ENCODE results near the gene UQCC2.

Gene UQCC2

DNA sequence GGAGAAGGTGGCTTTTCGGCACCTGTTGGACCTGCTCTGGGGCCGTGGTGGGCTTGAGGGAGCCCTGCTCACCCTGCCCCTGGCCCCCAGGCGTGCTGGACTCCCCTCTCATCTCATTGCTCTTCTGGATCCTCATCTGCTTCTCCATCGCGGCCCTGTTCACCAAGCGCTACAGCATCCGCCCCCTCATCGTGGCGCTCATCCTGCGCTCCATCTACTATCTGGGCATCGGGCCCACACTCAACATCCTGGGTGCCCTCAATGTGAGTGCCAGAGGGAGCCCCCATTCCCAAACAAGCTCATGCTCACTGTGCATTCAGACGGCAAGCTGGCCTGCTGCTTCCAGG, 22.4 kb downstream of the UQCC2 start:
- H3K4me3 ChIP-seq (ENCODE audit: low read length), result no peak overlapping the region
- no peak for TF ChIP-seq ZNF274 (IDR thresholded peaks at IDR 0.05; ENCODE audit: low read depth, low read length)

DNA sequence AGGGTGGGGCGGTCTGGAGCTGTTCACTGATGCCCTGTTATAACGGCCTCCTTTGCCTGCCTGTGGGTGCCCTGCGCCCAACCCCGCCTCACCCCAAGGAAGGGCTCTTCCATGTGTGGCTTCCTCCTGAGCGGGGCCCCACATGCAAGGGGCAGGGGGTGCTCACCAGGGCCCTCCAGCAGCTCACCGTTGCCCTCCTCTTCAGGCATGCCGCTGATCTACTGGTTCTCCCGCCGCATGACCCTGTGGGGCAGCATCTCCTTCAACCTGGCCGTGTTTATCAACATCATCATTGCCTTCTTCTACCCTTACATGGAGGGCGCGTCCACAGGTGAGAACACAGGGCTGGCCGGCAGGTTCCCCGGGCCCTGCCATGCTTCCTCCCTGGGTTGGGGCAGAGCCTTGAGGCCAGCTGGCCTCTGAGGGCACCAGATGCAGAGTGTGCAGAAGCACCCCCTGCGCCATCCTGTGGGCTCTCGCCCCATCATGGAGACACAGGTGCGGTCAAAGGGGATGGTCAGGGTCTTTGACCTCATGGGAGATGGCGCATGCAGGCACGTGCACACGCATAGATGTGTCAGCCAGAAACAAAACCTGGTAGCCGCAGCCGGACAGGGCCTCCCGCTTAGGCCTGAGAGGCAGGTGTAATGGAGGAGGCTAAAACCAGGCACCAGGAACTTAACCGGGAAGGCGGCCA, 22.9 kb downstream of the UQCC2 start:
- no peak for TF ChIP-seq ZNF274 (IDR thresholded peaks at IDR 0.05; ENCODE audit: low read depth, low read length)
- H3K4me3 ChIP-seq (ENCODE audit: low read length), result no peak overlapping the region

DNA sequence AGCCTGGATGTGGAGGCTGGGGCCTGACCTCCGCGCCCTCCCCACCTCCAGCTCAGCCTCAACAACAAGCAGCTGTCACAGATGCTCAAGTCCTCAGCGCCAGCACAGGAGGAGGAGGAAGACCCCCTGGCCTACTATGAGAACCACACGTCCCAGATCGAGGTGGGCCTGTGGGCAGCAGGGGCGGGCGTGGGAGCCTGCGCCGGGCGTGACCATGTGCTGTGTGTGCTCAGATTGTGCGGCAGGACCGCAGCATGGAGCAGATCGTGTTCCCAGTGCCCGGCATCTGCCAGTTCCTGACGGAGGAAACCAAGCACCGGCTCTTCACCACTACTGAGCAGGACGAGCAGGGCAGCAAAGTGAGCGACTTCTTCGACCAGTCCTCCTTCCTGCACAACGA, 23.5 kb downstream of the UQCC2 start:
- no peak overlapping the region for H3K4me3 ChIP-seq (ENCODE audit: low read length)
- TF ChIP-seq ZNF274 (IDR thresholded peaks at IDR 0.05; ENCODE audit: low read depth, low read length), result no peak

DNA sequence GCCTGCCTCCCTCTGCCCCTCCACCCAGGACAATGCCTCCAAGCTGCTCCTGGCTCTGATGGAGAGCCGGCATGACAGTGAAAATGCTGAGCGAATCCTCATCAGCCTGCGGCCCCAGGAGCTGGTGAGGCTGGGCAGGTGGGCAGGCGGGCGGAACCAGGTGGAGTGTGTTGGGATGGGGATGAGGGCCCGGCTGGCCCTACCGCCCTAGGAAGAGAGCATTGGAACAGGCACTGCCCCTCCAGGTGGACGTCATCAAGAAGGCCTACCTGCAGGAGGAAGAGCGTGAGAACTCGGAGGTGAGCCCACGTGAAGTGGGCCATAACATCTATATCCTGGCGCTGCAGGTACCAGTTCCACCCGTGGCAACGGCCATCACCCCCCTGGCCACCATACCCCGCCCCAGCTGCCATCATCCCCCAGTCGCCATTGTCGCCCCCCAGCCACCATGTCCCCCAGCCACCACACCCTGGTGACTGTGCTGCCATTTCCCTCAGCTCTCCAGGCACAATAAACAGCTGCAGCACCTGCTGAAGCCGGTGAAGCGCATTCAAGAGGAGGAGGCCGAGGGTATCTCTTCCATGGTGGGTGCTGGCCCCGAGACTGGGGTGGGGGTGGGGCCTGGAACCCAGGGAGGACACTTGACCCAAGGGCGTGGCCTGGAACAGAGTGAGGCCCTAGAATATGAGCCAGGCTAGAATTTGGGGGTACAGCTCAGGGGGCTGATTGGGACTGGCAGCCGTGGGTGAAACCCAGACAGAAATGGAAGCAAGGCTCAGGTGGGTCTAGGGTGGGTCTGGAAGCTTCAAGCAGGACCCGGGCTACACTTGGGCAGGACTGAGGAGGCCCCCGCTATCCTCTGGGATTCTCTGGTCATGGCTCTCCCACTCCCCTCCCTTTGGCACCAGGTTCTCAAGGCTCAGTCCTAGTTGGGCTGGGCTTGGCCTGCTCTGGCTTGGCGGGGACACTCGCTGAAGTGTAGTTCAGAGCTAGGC, 24.2 kb downstream of the UQCC2 start:
- no peak for TF ChIP-seq ZNF274 (IDR thresholded peaks at IDR 0.05; ENCODE audit: low read depth, low read length)
- H3K4me3 ChIP-seq (ENCODE audit: low read length), result no peak overlapping the region

DNA sequence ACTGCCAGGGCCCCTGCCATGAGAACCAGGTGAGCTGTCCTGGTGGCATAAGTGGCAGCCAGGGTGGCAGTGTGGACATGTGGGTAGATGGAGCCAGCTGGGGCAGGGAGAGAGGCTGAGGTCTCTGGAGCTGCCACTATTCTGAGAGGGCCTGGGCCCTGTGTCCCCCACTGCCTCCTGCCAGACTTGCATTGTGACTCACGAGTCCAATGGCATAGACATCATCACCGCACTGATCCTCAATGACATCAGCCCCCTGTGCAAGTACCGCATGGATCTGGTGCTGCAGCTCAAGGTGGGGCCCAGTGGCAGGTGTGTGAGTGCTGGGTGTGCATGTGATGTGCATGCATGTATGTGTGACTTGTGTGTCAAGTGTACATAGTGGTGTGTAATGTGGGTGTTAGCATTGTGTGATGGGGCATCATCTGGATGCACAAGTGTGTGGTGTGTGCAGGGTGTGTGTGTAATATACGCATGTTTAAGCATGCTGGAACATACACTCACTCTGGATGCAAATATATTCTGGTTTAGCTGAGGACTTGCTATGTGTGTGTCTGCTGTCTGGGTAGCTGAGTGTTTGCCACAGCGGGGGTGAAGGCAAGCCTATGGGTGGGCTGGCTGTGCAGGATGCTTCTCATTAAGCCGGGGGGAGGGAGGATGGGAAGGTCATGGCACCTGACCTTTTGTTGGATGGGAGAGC, 25.1 kb downstream of the UQCC2 start:
- no peak overlapping the region for H3K4me3 ChIP-seq (ENCODE audit: low read length)
- no peak for TF ChIP-seq ZNF274 (IDR thresholded peaks at IDR 0.05; ENCODE audit: low read depth, low read length)

DNA sequence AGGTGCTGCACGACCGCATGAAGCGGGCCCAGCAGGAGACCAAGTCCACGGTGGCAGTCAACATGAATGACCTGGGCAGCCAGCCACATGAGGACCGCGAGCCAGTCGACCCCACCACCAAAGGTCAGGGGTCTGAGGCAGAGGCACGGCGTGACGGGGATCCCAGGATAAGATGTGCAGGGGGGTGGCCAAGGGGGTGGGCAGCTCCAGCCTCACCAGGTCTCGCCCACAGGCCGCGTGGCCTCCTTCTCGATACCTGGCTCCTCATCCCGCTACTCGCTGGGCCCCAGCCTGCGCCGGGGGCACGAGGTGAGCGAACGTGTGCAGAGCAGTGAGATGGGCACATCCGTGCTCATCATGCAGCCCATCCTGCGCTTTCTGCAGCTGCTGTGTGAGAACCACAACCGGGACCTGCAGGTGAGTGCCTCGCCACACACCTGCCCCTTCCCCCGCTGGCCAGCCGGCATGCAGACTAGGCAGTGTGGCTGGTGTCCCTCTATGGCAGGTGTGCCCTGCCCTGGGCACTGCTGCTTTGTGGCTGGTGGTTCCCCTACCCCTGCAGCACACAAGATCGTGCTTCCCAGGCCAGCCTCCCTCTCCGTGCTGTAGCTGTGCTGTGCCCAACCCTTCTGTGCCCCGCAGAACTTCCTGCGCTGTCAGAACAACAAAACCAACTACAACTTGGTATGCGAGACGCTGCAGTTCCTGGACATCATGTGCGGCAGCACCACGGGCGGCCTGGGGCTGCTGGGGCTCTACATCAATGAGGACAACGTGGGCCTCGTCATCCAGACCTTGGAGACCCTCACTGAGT, 25.9 kb downstream of the UQCC2 start:
- no peak for TF ChIP-seq ZNF274 (IDR thresholded peaks at IDR 0.05; ENCODE audit: low read depth, low read length)
- H3K4me3 ChIP-seq (ENCODE audit: low read length), result no peak overlapping the region

DNA sequence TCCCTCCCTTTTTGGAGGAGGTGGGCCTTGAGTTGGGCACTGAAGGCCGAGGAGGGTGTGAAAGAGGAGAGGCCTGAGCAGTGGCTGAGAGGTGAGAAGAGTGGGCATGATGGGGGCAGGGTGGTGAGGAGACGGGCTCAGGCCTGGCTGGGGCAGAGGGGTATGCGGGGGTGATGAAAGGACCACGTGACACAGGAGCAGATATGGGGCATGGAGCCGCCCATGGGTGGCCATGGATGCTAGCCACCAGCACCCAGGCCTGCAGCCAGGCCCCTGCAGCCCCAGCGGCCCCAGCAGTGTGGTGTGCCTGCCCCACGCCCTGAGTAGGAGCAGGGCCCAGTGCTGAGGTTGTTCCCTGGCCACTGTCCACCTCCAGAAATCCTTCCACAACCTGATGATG, 26.5 kb downstream of the UQCC2 start:
- TF ChIP-seq ZNF274 (IDR thresholded peaks at IDR 0.05; ENCODE audit: low read depth, low read length), result no peak
- no peak overlapping the region for H3K4me3 ChIP-seq (ENCODE audit: low read length)

DNA sequence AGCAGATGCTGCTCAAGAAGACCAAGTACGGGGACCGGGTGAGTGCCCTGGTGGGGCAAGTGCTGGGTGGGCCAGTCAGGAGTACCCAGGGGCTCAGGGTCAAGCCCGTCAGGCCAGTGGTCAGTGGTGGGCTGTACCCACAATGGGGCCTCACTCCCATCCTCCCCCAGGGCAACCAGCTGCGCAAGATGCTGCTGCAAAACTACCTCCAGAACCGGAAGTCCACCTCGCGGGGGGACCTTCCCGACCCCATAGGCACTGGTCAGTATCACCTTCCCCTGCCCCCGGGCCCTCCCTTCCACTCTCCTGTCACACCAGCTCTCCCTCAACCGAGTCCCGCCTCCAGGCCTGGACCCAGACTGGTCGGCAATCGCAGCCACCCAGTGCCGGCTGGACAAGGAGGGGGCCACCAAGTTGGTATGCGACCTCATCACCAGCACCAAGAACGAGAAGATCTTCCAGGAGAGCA, 27.0 kb downstream of the UQCC2 start:
- H3K4me3 ChIP-seq (ENCODE audit: low read length), result no peak overlapping the region
- TF ChIP-seq ZNF274 (IDR thresholded peaks at IDR 0.05; ENCODE audit: low read depth, low read length), result no peak

DNA sequence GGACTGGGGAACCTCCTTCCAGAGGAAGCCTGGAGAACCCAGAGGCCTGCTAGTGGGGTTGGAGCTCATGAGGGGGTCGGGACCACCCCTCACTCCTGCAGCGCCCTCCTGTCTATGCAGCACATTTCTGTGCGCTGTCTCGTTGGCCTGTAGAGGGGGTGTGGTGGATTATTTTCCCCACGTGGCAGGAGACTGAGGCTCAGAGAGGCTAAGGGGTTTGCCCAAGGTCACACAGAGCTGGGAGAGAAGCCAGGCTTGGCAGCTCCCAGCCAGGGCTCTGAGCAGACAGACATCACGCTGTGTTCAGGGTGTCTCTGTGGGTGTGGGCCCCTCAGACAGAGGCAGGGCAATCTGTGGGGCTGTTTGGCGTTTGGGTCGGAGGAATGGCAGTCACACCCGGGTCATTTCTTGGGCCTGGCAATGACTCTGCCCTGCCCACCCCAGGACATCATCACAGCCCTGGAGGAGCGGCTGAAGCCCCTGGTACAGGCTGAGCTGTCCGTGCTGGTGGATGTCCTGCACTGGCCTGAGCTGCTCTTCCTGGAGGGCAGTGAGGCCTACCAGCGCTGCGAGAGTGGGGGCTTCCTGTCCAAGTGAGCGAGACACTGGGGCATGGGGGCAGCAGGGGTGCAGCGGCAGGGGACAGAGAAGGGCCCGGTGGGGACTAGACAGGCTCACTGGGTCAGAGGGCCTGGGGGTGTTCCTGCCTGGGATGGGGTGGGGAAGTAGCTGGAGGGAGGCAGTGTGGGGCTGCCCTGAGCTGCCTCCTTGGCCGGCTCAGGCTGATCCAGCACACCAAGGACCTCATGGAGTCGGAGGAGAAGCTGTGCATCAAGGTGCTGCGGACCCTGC, 27.7 kb downstream of the UQCC2 start:
- H3K4me3 ChIP-seq (ENCODE audit: low read length), result no peak overlapping the region
- no peak for TF ChIP-seq ZNF274 (IDR thresholded peaks at IDR 0.05; ENCODE audit: low read depth, low read length)

DNA sequence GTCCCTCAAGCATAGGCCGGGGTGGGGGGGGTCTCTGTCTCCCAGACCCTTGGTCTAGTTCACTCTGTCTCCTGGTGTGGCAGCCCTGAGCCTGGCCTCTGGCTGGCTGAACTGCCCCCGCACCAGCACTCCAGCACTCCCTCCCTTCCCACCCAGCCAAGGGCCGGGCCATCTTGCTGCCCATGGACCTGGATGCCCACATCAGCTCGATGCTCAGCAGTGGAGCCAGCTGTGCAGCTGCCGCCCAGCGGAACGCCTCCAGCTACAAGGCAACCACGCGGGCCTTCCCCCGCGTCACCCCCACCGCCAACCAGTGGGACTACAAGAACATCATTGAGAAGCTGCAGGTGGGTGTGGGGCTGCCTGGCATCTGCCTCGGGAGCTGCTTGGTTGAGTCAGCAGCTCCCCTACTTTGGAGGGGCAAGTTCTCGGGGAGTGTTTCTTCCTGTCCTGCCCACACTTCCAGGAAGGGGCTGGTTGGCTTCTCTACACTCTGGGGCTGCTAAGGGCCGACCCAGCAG, 28.4 kb downstream of the UQCC2 start:
- H3K4me3 ChIP-seq (ENCODE audit: low read length), result no peak overlapping the region
- no peak for TF ChIP-seq ZNF274 (IDR thresholded peaks at IDR 0.05; ENCODE audit: low read depth, low read length)

DNA sequence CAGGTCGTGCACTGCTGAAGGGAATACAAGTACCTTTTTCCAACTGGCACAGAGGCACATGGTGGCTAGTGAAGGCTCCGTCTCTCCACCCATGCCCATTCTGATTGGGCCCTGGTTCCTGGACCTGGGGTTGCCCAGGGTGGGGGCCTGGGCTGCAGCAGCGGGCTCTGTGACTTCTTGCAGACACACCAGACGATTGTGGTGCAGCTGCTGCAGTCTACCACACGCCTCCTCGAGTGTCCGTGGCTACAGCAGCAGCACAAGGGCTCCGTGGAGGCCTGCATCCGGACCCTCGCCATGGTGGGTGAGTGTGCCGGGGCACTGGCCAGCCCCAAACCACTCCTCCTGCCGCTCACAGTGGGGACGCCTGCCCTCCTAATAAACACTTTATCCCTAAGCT, 29.2 kb downstream of the UQCC2 start:
- H3K4me3 ChIP-seq (ENCODE audit: low read length), result no peak overlapping the region
- TF ChIP-seq ZNF274 (IDR thresholded peaks at IDR 0.05; ENCODE audit: low read depth, low read length), result no peak

DNA sequence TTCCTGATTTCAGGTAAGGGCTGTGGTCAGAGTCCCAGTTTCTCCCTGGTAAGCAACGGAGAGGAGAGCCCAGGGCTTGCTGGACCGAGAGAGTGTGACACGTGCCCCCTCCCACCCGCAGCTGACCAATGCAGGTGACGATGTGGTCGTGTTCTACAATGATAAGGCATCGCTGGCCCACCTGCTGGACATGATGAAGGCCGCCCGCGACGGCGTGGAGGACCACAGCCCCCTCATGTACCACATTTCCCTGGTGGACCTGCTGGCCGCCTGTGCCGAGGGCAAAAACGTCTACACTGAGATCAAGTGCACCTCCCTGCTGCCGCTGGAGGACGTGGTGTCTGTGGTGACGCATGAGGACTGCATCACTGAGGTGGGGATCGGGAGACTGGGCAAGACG, 31.7 kb downstream of the UQCC2 start:
- H3K4me3 ChIP-seq (ENCODE audit: low read length), result no peak overlapping the region
- TF ChIP-seq ZNF274 (IDR thresholded peaks at IDR 0.05; ENCODE audit: low read depth, low read length), result no peak

Data from GM08714 (cell line).